Measurements from ENCODE around the gene CIITA. TPM values are rescaled to one million over a fixed set of nuclear protein-coding genes. Genes with fewer than 3 reads are reported as not detected.
A peak's percentile ranks its signal among the peaks of the same experiment; 100 is the strongest.

Gene CIITA
- total and polyA plus RNA-seq, 10 of the 15 experiments (the other 5 are each of a cell fraction or from before 2014, with no cell fraction given) = 11.5 to 145 (median 49.7) TPM

GRCh38 chr16:10835281-10835931, 41.6 kb upstream of the CIITA start (continued):
- TF ChIP-seq WRNIP1 (IDR thresholded peaks at IDR 0.05; ENCODE audit: borderline replicate concordance, low read depth, low read length) (no peak), DPF2 (IDR thresholded peaks at IDR 0.05) (peak; percentile 98), PML (IDR thresholded peaks at IDR 0.05; ENCODE audit: low read length) (no peak; the same call in 1 of the 2 replicates), PRDM15 (CRISPR knock-in tag; IDR thresholded peaks at IDR 0.05) (no peak), EP300 (IDR thresholded peaks at IDR 0.05; ENCODE audit: borderline replicate concordance in 1 of 2, control insufficient read depth in 1 of 2, low read depth in 2 of 2, low read length in 2 of 2) (peak; percentile 86 to 89), HCFC1 (IDR thresholded peaks at IDR 0.05; ENCODE audit: low read length) (no peak), GABPA (IDR thresholded peaks at IDR 0.05; ENCODE audit: low read depth) (no peak), POLR2AphosphoS2 (IDR thresholded peaks at IDR 0.05; ENCODE audit: low read depth, low read length) (no peak), BRCA1 (IDR thresholded peaks at IDR 0.05; ENCODE audit: low read depth, low read length) (no peak), MTA2 (IDR thresholded peaks at IDR 0.05; ENCODE audit: low read depth) (peak; percentile 91), BCLAF1 (IDR thresholded peaks at IDR 0.05) (no peak), KAT2A (conservative IDR thresholded peaks at IDR 0.05; ENCODE audit: control insufficient read depth, low read depth, low read length) (no peak), ZBTB40 (IDR thresholded peaks at IDR 0.05; ENCODE audit: borderline replicate concordance) (no peak), IKZF1 (conservative IDR thresholded peaks at IDR 0.05) (peak; percentile 94), E2F8 (IDR thresholded peaks at IDR 0.05; ENCODE audit: low read depth, partially characterized antibody) (no peak), SP1 (IDR thresholded peaks at IDR 0.05; ENCODE audit: low read depth, low read length) (peak; percentile 53)
